SKM-1 treated with dmso at 0.1 percent for 144 hours (cell line): ENCODE measurements around the gene ASPHD2.
A peak's percentile ranks its signal among the peaks of the same experiment; 100 is the strongest.
"Not testable (repeated sequence)": the region's sequence is repeated elsewhere in the genome, so short reads cannot be mapped to it uniquely, and the experiment has no call there.

ENCODE experiments used
- DNase-seq: peaks from one replicate; lab custom pipeline; 2025; ENCODE audit not compliant: unreplicated experiment; lab: John Stamatoyannopoulos, UW

ASPHD2 gene

DNA sequence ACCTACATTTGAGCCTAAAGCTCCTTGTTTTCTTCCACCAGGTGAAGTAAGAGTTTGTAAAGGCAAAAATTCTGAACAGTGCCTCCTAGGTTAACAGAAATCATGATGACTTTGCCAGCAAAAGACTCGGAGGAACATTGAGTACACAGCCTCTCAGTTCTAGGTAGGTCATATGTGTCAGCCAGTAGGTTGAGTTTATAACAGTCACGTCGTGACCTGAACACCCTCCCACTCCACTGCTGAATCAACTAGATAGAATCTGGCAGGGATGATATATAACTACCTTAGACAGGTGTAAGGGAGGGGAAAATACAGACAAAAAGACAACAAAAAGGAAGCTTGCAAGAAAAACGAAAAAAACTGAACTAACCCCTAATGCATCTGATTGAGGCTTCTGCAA lies 12.8 kb upstream of the ASPHD2 start:
- DNase-seq: no peak

DNA sequence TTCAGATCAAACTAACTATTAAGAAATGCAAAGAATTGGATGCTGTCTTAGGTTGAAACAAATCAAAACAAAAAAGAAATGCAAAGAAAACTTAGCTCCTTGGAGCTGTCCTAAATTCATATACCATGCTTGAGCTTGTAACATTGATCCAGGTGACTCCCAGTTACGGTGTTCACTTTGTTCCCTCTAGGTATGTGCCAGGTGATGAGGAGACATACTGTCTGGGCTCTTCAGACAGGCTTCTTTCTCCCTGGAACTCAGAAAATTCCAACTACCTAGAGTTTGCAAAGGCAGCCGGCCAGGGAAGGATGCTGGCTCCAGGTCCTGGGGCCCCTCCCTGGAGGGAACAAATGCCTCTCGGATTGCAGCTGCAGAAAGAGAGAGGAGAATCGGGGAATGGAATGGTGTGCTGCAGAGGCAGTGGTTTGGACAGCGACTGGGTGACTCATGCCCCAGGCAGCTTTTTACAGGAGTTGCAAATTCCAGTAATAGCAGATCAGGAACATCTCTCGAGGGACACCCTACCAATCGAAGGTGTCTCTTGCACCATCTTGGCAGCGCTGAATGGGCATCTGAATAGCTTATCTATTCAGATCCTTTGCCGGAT lies 12.3 kb upstream of the ASPHD2 start:
- DNase-seq: no peak

DNA sequence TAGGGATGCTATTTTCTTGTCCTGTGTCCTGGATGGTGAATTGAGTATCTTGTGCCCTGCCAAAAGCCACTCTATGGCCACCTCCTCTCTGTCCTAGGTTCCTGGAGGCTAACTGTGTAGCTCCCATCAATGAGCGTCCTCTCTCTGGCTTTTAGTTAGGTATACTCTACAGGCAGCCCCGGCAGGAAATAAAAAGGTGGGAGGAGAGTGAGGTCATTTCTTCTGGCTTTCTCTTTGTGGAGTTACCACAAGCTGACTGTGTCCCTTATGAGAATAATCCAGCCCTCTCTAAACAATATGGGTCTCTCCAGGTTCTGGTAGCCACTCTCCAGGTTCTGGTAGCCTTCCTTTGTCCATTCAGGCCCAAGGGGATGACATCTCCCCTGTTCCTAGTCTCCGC lies 11.7 kb upstream of the ASPHD2 start:
- DNase-seq: no peak

DNA sequence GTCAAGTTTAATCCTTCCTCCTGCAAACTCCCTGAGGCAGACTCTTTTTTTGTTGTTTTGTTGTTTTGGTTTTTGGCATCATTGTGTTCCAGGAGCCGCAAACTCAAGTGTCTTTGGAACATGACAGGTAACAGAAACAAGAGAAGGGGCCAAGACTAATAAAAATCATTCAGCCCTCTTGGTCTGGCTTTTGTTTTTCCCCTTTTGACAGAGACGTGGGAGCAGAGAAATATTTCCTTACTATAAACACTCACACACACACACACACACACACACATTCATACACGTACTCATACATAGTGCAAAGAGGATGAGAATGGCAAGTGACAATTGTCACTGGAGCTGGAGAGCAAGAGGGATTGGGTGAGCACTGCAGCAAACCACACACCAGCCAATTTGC lies 10.4 kb upstream of the ASPHD2 start:
- DNase-seq: no peak

DNA sequence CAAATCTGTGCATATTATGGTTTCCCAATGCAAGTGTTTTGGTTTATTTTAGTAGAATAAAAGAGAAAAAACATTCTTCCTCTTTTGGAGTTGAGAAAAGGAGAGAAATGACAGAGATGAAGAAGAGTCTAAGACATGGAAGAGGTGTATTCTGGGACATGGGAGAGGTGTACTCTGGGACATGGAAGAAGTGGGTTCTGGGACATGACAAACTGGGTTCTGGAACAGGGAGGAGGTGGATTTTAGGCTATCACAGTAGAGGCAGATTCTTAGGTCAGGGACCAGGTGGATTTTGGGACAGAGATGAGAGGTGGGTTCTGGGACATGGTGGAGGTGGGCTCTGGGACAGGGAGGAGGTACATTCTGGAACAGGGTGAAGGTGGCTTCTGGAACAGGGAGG lies 2.1 kb upstream of the ASPHD2 start:
- DNase-seq: no peak

DNA sequence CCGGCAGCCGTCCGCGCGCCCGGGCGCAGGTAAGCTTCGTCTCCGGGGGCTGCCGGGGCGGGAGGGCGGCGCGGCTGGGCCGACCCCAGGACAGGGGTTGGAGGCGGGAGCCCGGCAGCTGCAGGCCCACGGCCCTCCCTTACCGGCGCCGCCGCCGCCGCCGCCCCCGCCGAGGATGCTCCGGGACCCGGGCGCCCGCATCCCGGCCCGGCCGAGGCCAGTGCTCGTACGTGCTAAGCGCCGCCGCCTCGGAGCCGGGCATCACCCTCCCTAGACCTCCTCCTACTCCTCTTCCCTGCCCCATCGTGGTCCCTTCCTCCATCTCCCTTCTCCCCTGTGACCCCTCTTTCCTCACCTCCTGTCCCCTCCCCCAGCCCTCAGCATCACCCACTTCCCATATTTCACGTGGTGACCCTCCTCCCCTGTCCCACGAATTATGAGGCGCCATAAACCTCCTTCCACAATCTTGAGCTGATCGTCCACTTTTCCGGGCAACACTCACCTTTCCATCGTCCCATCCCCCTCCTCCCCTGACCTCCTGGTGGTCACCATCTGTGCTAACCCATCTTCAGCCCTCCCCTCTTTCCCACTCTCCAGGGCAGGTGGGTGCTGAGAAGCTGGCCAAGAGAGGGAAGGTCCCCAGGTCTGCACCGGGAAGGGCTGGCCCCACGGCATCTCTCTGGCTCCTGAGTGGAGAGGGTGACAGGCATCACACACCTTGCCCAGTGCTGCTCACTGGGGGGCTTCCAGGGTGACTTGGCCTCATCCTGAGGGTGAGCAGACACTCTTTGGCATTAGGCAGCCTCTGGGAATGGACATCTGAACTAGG lies 612 bp downstream of the ASPHD2 start:
- no peak for DNase-seq

DNA sequence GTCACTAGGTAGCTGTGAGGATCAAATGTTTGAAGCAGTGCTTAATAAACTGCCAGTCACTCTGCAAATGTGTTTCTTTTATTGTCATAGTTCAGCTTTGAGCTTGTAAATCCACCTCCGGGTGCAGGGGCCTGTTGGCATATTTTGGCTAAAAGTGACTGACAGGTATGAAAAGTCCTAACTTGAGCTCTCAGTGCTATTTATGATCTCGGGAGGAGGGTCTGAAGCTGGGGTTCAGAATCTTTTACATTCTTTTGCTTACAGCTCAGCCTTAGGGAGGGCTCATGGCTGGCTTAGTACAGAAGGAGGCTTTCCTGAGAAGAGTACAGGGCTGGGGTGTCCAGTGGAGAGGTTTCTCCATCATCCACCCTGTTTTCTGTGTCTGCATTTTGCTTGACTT lies 1.5 kb downstream of the ASPHD2 start:
- no peak for DNase-seq

DNA sequence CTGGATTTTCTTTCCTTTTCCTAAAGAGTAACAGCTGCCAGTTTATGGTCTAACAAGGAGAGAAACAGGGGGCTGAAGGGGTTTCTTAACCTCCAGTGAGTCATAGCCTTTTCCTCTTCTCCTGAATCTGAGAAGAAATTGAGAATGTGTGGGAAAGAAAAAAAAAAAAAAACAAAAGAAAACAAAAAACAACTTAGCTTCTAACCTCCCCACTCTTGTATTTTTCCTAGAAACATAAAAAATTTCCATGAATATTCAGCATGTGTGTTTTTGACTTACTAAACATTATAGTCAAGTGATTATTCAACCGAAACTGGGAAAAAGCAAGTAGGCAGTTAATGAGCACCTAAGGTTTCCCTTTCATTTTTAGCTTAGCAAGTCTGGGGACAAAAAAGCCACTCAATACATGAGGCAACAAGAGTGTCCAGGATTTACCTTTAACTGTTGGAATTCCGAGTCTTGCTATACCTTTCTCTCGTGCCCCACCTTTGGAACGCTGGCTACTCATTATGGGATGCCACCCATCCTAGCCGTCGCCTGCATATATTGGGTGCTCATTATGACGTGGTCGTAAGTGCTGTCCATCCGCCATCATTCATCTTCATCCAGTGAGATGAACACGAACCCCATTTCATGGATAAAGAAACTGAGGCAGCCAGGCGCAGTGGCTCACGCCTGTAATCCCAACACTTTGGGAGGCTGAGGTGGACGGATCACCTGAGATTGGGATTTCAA lies 2.4 kb downstream of the ASPHD2 start:
- no peak for DNase-seq

DNA sequence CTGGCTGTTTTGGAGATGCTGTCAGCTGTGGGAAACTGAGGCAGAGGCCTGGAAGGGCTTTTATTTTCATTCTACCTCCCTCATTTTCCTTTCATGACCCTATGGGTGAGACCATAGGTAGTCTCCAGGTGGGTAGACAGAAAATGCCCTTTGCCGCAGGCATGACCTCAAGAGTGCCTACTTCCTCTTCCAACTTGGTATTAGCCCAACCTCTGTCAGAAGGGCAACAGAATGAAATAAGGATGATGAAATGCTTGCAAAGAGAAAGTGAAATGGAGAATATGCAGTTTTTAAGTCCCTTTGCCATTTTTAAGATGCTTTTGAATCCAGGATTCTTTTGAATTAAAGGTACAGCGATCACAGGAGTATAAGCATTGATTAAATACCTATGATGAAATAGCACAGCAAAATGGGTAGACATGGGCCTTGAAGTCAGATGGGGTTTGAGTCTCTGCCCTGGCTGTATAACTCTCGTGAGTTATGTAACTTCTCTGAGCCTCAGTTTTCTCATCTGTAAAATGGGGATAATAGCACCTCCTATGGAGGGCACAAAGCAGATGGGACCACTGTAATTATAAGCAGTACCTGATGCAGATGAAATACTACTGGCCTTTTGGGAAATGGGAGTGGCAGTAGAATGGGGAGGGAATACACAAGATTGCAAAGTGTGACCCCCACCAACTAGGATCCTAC lies 3.7 kb downstream of the ASPHD2 start:
- DNase-seq: peak; percentile 91

DNA sequence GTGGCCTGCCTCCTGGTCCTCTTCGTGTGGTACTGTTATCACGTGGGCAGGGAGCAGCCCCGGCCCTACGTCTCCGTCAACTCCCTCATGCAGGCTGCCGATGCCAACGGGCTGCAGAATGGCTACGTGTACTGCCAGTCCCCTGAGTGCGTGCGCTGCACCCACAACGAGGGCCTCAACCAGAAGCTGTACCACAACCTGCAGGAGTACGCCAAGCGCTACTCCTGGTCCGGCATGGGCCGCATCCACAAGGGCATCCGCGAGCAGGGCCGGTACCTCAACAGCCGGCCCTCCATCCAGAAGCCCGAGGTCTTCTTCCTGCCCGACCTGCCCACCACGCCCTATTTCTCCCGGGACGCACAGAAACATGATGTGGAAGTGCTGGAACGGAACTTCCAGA lies 4.7 kb downstream of the ASPHD2 start:
- DNase-seq: no peak

DNA sequence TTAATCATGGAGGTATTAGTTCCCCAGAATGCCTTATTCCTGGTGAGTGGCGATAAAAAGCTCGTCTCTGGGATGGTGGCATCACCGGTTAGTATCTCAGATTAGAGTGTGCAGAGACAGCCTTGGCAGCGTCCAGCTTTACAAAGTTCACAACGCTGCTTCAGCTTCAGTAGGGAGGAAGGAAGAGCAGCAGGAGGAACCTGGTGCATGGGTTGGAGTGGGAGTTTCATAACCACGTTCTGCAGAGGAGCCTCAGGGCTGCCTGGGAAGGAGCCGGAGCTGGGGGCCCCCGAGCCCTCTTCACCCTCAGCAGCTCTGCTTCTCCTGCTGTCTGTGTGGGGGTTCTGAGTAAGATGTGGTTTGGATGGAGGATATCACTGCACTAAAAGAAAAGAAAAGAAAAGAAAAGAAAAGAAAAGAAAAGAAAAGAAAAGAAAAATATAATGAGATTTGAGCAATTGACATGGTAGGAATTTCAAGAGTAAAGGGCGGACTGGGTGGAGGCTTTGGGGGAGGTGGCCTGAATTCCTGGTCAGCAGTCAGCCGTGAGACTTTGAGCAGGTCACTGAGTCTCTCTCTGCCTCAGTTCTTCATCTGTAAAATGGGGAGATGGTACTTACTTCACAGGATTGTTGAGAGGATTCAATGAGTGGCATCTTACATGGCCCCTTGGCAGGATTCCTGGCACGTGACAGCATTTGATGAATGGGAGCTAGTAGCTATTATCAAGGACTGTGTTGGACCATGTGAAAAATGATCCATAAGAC lies 6.5 kb downstream of the ASPHD2 start:
- peak; percentile 53 for DNase-seq

DNA sequence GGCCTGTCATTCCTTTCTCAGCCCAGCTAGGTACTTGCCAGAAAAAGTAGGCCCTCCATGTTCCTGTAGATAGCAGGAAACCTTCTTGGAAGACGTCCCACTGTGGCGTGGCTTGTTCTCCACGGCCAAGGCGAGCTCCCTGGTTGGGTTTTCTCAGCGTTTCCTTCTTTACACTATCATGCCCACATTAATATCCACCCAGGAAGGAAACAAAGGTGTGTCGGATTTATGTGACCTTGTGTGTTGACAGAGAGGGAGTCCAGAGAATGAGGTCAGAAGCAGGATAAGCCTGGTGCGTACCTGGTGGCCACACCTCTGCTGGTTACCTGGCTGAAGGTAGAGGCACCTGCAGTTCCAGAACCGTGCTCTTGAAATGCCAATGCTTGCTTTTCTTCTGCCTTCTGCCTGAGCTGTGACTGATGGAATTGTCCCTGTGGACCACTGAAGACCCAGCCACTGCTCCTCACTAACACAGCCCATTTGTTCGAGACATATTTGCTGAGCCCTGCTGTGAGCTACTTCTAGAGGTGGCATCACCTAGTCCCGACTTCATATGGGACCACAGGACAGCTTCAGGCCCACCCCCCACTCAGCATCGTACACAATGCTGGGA lies 7.9 kb downstream of the ASPHD2 start:
- no peak for DNase-seq

DNA sequence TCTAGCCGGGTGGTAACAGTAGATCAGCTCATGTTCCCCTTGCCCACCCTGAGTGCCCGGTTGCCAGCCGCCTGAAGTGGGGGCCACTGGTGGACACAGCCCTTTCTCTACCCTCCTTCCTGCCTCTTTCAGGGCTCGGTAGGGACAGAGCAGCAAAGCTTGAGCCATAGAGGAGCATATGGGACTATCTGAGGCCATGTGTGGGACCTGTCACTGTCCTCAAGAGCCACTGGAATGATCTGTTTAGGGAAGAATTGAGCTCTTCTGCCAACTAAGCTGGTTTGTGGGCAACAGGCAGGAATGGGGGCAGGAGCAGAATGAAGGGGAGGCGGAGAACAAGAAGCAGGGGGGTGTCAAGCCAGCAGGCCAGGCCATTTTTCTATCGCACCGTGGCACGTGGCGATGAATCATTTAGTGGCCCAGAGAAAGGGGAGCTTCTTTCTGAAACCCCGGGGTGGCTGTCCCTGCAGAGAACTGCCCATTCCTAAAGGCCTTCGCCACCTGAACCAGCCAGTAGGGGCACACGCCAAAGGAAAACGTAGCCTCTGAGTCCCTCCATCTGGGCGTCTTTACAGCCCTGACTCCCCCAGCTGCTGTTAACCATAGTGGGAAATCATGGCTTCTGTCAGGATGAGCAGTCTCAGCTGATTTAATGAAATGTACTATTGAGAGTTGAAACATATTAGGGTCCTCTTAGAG lies 8.8 kb downstream of the ASPHD2 start:
- no peak for DNase-seq

DNA sequence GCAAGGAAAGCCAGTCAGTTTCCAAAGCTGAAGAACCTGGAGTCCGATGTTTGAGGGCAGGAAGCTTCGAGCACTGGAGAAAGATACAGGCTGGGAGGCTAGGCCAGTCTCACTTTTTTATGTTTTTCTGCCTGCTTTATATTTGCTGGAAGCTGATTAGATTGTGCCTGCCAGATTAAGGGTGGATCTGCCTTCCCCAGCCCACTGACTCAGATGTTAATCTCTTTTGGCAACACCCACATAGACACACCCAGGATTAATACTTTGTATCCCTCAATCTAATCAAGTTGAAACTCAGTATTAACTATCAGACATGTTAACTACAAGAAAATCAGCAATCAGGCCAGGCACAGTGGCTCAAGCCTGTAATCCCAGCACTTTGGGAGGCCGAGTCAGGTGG lies 9.7 kb downstream of the ASPHD2 start:
- not testable (repeated sequence) for DNase-seq

DNA sequence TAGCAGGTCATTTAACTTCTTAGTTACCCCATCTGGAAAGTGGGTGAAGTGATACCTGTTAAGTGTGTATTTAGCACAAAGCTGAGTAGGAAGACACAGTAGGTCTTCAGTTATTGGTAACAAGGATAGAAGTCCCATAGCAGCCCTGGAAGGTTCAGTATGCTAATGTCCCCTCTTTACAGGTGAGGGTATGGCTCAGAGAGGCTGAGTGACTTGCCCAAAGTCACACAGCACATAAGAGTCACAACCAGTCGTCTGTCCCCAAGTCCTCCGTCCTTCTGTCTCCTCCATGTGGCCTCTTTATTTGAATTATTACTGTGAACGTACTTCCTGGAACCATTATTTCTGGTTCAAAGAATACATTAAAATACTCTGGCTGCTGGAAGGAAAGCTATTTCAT lies 10.5 kb downstream of the ASPHD2 start:
- DNase-seq: no peak

DNA sequence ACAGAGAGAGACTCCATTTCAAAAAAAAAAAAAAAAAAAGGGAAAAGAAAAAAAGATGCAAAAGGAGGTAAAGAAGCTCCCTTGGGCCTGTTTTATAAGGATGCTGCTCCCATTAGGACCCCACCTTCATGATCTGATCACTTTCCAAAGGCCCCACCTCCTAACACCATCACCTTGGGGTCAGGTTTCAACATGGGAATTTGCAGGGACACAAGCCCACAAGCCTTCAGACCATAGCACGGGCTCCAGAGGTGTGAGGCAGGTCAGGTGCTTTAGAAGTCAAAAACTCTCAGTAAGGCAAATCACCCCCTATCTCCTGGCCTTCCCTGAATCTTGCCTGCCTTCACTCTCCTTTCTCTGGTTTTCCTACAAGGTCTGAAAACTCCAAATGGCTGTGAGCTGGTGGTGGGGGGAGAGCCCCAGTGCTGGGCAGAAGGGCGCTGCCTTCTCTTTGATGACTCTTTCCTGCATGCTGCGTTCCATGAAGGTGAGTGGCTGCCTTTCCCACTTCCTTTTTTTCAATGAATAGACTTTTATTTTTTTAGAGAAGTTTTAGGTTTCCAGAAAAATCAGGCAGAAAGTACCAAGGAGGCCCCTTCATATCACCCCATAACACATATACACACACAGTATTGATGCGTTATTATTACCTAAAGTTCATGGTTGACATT lies 13.2 kb downstream of the ASPHD2 start:
- DNase-seq: no peak

DNA sequence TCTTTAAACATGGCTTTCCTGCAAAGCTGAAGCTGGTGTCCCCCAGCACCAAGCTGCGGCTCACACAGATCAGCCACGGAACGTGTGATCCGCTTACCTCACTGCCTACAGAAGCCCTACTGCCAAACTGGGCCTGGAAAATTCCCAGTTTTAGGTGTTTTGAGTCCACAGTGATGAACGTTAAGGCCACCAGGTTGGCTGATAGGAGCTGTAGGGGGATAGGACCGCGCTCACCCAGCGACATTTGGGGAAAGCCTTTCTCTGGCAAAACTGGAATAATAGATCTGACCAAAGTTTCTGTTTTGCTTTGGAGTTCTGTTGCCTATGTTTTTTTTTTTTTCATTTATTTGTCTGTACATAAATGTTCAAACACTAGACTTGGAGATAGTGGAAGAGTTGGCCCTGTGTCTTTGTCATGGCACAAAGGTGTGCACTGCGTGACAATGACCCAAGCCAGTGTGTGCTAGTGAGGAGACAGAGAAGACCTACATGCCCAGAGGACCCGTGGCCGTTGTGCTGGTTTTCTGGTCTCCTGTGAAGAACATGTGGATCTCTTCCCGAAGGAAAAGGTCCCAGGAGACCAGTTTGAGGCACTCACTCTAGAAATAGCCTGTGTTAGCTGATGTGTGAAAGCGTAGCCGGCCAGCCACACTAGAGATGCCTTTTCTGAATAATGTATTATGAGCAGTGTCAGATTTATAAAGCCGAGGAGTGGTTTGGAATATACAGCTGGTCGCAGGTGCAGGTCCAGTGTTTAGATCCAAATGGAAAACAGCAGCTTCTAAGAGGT lies 15.0 kb downstream of the ASPHD2 start:
- no peak for DNase-seq

DNA sequence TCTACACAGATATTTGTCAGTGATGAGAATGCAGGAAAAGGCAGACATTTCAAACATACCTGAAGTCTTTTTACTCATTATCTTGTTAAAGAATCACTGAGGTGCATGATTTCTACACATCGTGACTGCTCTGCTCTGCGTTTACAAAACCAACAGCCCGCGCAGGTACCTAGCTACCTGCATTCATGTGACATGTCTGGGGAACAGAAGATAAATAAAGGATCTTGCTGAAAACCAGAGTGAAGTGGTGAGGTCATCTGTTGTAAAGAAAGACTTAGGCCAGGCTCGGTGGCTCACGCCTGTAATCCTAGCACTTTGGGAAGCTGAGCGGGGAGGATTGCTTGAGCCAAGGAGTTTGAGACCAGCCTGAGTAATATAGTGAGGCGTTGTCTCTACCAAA lies 15.7 kb downstream of the ASPHD2 start:
- DNase-seq: no peak
